Epithelial cell of prostate (primary cell): ENCODE results near the gene DDX11.
"Not testable (repeated sequence)": the region's sequence is repeated elsewhere in the genome, so short reads cannot be mapped to it uniquely, and the experiment has no call there.

Source experiments
- DNase-seq: peaks from one replicate; pipeline ENCODE4 v3.0.0-alpha.2; 2011; ENCODE audit warnings: low read depth, low spot score
- H3K27ac ChIP-seq: fragments of 450-650 bp; 2 replicates; pipeline ENCODE4 v1.5.1; 2017; ENCODE audit warnings: mild to moderate bottlenecking

Gene DDX11

GRCh38 chr12:31119192-31119802 lies 45.6 kb downstream of the DDX11 start:
- DNase-seq, result no peak
- H3K27ac ChIP-seq, result no peak overlapping the region

DNA sequence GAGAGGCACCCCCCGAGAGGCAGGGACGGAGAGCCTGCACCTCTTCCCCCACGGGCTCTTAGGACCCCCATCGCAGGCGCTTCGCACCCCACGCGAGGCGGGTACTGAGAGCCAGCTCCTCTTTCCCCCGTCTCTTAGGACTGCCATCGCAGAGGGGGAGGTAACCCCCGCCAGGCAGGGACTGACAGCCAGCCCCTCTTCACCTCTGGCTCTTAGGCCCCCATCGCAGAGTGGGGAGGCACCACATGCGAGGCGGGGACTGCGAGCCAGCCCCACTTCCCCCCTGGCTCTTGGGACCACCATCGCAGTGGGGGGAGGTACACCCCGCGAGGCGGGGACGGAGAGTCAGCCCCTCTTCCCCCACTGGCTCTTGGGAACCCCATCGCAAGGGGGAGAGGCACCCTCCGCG lies 46.1 kb downstream of the DDX11 start:
- no peak for DNase-seq
- no peak overlapping the region for H3K27ac ChIP-seq

DNA sequence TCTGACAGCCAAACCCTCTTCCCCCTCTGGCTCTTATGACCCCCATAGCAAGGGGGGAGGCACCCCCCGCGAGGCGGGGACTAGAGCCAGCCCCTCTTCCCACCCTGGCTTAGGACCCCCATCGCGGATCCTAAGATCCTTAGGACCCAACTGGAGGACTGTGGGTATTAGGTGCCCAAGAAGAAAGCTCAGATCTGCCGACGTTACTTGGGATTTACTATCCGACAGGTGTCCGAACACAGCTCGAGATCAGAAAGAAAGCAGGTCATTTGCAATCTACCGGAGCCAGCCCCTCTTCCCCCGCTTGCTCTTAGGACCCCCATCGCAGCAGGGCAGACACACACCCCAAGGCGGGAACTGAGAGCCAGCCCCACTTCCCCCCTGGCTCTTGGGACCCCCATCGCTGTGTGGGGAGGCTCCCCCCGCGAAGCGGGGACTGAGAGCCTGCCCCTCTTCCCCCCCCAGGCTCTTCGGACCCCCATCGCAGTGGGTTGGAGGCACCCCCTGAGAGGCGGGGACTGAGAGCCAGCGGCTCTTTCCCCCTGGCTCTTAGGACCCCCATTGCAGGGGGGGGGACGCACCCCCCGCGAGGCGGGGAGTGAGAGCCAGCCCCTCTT lies 46.8 kb downstream of the DDX11 start:
- DNase-seq, result no peak
- H3K27ac ChIP-seq, result no peak overlapping the region

DNA sequence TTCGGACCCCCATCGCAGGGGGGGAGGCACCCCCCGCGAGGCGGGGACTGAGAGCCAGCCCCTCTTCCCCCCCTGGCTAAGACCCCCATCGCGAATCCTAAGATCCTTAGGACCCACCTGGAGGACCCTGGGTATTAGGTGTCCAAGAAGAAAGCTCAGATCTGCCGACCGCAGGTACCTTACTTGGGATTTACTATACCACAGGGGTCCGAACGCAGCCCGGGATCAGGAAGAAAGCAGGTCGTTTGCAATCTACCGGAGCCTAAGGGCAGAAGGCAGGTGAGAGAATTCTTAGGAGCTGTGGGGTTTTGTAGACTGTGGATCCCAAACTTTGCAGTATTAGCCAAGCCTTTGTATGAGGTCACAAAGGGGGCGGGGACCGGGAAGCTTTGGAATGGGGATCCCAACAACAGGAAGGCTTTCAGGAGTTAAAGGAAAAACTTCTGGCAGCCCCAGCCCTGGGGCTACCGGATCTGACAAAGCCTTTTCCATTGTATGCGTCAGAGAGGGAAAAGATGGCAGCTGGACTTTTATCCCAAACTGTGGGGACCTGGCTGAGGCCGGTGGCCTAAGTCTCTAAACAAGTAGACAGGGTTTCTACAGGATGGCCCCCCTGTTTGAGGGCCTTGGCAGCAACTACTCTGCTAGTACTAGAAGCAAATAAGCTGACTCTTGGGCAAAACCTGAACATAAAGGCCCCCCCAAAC lies 47.5 kb downstream of the DDX11 start:
- not testable (repeated sequence) for DNase-seq, H3K27ac ChIP-seq

- H3K27ac ChIP-seq, result no peak overlapping the region
- no peak for DNase-seq
Measured at GRCh38 chr12:31122481-31122880, 48.8 kb downstream of the DDX11 start.

DNA sequence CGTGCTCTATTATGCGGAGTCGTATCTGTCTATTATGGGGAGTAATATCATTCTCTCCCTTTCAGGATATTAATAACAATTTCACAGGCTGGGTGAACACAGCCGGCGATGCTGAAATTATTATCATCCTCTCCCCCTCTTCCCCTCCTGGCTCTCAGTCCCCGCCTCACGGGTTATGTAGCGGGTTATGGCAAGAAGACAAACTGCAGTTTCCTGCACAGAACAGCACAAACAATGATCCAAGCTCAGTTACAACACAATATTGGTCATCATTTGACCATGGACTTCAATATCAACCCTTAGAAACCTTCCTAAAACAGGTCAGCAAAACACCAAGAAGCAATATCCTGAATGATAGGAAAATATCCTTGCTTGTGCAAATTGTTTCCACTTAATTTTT lies 50.5 kb downstream of the DDX11 start:
- DNase-seq, H3K27ac ChIP-seq: not testable (repeated sequence)

DNA sequence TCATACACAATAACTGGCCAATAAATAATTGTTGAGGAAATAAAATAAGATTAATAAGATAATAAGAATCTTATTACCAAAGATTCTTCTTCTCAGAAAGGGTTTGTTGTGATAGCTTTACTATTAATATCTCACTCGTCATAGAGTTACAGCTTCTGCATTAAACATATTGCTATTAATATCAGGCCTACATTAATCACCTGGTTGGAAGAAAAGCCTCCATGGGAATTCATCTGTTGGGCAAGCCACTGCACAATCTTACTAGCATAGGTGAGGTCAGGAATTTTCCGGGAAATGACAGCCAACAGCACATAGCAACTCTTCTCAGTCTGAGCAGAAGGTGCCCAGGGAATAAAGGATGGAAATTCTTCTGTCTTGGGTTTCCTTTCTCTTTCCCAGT lies 51.5 kb downstream of the DDX11 start:
- DNase-seq, H3K27ac ChIP-seq: not testable (repeated sequence)

GRCh38 chr12:31127209-31127848 lies 53.7 kb downstream of the DDX11 start:
- not testable (repeated sequence) for DNase-seq, H3K27ac ChIP-seq

GRCh38 chr12:31136581-31136980 lies 62.9 kb downstream of the DDX11 start:
- not testable (repeated sequence) for H3K27ac ChIP-seq, DNase-seq

DNA sequence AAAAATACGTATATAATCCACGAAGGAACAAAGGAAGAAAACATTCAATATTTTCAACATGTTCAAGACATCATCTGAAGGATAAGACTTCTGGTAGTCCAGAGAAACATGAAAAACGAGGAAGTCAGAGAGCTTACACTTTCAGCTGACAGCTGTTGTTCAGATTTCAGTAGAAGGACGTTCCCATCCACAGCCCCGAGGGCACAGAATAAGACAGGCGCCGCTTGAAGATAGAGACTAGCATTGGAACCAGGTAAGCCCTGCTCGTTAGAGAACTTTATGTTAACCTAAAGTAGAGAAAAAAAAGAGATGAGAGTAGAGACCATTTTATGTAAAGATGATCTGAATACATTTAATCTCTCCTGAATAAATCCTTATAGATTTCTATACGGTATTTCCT lies 71.1 kb downstream of the DDX11 start:
- H3K27ac ChIP-seq, result not testable (repeated sequence)

DNA sequence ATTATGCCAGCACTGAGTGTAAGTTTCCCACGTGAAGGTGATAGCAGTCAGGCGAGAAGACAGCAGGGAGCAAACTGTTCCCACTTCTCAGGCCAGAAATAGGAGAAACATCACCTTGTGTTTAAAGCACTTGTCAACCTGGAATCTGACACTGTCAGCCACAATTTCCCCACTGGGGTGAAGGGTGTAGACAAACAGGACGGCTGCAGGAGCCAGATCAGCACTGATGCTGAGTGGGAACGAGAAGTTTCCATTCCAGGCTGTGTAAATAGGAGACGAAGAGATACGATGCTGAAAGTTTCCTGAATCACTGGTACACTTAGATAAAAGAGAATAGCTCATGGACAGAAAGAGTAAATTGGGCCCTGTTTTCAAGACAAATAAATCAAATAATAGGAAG lies 71.6 kb downstream of the DDX11 start:
- not testable (repeated sequence) for DNase-seq, H3K27ac ChIP-seq

More for the DNA sequence above, 71.1 kb downstream of the DDX11 start:
- not testable (repeated sequence) for DNase-seq

GRCh38 chr12:31147415-31147814 lies 73.8 kb downstream of the DDX11 start:
- DNase-seq, H3K27ac ChIP-seq: not testable (repeated sequence)

DNA sequence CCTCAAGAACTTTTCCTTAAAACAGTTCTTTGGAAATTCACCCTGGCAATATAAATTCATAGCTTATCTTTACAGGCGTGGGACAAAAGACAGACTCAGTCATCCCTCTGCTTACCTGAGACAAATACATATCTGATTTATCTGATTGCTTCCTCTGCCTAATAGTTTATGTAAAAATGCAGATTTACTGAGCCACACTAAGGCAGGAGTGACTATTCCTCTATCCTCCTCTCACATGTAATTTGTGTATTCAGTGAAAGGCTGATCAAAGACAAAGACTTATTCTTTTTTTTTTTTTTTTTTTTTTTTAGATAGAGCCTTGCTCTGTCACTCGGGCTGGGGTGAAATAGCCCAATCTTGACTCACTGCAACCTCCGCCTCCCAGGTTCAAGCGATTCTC lies 77.1 kb downstream of the DDX11 start:
- DNase-seq, result not testable (repeated sequence)

More for the DNA sequence above, 77.1 kb downstream of the DDX11 start:
- H3K27ac ChIP-seq, result not testable (repeated sequence)
